GM04503 (cell line): ENCODE data around the gene TP73.
A peak's percentile ranks its signal among the peaks of the same experiment; 100 is the strongest.
"Not testable (repeated sequence)": the region's sequence is repeated elsewhere in the genome, so short reads cannot be mapped to it uniquely, and the experiment has no call there.

Experiments used
- DNase-seq: peaks from one replicate; pipeline ENCODE4 v3.0.0-alpha.2; 2012; ENCODE audit warnings: low read depth

TP73 gene

DNA sequence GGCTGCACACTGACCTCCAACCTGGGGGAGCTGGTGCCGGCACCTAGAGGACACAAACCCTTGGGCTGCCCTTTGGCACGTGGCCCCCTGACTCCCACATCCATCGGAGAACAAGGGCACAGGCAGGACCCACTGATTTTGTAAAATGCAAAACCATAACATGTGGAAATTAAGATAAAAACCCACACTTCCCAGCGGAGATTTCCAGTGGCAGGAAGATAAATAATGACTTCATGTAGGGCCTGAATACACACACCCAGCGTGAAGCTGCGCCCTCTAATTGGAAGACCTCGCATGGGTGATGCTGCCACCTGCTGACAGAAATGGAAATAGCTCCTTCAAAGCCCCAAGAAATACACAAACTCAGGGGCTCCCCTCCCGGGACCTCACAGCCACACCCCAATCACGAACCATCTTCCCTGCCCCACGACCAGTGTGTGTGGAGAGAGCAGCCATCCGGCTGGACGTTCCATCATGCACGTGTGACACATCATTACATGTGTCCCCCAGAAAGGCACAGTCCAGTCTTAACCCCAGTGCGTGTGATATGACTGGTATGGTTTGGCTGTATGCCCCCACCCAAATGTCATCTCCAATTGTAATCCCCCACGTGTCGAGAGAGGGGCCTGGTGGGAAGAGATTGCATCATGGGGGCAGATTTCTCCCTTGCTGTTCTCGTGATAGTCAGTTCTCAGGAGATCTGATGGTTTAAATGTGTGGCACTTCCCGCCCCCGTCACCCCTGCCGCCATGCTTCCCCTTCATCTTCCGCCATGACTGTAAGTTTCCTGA is 33.2 kb upstream of the TP73 start:
- no peak for DNase-seq

DNA sequence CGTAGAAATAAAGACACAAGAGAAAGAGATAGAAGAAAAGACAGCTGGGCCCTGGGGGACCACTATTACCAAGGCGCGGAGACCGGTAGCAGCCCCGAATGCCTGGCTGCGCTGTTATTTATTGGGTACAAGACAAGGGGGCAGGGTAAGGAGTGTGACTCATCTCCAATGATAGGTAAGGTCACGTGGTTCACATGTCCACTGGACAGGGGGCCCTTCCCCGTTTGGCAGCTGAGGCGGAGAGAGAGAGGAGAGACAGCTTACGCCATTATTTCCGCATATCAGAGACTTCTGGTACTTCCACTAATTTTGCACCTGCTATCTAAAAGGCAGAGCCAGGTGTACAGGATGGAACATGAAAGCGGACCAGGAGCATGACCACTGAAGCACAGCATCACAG is 31.6 kb upstream of the TP73 start:
- no peak for DNase-seq

DNA sequence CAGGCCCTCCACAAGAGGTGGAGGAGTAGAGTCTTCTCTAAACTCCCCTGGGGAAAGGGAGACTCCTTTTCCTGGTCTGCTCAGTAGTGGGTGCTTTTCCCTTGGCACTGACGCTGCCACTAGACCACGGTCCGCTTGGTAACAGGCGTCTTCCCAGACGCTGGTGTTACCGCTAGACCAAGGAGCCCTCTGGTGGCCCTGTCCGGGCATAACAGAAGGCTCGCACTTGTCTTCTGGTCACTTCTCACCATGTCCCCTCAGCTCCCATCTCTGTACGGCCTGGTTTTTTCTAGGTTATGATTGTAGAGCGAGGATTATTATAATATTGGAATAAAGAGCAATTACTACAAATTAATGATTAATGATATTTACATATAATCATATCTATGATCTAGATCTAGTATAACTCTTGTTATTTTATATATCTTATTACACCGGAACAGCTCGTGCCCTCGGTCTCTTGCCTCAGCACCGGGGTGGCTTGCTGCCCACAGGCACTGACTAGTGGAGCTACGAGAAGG is 31.1 kb upstream of the TP73 start:
- DNase-seq: not testable (repeated sequence)

DNA sequence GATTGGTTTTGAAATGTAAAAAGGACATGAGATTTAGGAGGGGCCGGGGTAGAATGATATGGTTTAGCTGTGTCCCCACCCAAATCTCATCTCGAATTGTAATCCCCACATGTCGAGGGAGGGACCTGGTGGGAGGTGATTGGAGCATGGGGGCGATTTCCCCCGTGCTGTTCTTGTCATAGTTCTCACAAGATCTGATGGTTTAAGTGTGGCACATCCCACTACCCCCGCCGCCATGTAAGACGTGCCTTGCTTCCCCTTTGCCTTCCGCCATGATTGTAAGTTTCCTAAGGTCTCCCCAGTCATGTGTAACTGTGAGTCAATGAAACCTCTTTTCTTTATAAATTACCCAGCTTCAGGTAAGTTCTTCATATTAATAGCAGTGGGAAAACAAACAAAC is 30.2 kb upstream of the TP73 start:
- DNase-seq: not testable (repeated sequence)

- no peak for DNase-seq
Observed at GRCh38 chr1:3623441-3624199, 28.7 kb upstream of the TP73 start.

- peak; percentile 55 for DNase-seq
Observed at GRCh38 chr1:3624200-3625136, 27.8 kb upstream of the TP73 start, which contains the start of gene TPRG1L. TPRG1L (plus strand) TSS chr1:3625015; CDS start chr1:3625073, 58 bp downstream.

GRCh38 chr1:3625151-3625907 is 27.0 kb upstream of the TP73 start:
- DNase-seq: no peak

GRCh38 chr1:3626025-3626424 is 26.3 kb upstream of the TP73 start:
- no peak for DNase-seq

DNA sequence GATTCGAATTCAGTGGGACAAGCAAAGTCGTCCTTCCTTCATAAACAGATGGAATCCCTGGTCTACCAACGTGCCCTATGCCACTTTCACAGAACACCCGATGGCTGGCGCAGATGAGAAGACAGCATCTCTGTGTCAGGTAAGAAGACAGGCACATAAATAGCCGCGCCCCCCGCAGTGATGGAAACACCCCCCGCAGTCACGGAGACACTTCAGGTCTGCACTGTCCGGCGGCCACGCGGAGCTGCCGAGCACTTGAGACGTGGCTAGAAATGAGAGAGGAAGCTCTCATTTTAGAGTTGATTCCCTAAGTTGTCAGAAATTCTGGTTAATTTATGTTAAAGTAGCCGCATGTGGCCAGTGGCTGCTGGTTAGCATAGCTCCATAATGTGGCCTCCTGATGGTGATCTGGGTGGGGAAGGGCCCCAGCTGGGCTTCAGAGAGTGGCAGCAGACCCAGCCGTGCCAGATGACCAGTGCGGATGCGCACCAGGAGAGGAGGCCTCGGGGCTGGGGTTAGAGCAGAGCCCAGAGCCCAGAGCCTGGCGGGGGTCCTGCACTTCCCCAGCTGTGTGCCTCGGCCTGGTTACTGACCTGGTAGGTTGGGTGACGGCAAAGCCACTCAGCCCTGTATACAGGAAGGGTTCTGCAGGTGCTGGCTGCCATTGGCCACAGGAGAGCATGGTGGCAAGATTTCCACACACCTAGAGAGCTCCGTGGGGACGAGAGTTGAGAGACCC is 24.6 kb upstream of the TP73 start:
- DNase-seq: no peak

DNA sequence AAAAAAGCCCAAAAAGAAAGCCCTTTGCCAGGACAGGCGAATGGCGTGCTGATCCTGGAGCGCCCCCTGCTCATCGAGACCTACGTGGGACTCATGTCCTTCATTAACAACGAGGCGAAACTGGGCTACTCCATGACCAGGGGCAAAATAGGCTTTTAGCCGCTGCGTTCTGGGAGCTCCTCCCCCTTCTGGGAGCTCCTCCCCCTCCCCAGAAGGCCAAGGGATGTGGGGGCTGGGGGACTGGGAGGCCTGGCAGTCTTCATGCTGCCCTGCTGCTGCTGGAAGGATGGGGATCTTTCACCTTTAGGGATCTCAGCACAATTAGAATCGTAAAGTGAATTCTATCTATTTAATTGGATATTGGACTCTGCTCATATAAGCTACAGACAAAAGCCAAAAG is 23.9 kb upstream of the TP73 start:
- DNase-seq: no peak

DNA sequence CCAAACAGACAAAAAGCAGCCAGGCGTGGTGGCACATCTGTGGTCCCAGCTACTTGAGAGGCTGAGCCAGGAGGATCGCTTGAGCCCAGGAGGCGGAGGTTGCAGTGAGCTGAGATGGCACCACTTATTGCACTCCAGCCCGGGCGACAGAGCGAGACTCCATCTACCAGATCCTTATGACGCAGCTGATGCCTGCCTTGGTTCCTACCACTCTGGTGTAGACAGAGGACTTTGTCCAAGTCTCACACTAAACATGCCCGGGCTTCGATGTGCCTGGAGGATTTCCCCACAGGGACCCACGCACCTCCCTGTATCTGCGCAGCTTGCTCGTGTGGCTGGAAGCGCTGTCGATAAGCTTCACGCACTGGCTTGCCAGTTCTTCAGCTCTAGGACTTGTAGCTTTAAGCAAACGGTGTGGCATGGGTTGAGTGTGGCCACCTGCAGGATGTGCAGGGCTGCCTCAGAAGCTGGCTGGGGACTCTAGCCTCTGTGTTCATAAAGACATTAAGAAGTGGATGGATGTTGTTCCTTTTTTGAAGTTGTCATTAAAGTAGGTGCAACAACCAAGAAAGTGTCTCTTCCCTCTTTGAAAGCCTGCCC is 22.7 kb upstream of the TP73 start:
- DNase-seq: no peak

- DNase-seq: no peak
Observed at GRCh38 chr1:3630161-3630611, 22.1 kb upstream of the TP73 start.

DNA sequence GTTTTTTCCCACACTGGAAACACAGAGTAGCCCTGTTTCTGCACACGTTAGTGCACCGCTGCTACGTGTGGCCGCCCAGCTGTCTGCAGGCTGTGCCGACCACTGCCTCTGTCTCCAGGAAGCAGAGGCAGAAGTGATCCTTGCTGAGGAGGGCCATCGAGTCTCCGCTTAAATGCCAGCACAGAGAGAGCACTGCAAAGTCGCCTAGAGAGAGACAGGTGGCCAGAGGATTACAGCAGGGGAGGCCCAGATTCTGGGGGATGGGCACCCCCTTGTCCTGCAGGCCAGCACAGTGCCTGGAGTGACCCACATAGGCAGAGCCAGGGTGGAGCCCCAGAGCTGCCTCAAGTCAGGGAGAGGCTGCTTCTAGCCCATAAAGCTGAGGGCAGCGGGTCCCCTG is 21.4 kb upstream of the TP73 start:
- DNase-seq: no peak

DNA sequence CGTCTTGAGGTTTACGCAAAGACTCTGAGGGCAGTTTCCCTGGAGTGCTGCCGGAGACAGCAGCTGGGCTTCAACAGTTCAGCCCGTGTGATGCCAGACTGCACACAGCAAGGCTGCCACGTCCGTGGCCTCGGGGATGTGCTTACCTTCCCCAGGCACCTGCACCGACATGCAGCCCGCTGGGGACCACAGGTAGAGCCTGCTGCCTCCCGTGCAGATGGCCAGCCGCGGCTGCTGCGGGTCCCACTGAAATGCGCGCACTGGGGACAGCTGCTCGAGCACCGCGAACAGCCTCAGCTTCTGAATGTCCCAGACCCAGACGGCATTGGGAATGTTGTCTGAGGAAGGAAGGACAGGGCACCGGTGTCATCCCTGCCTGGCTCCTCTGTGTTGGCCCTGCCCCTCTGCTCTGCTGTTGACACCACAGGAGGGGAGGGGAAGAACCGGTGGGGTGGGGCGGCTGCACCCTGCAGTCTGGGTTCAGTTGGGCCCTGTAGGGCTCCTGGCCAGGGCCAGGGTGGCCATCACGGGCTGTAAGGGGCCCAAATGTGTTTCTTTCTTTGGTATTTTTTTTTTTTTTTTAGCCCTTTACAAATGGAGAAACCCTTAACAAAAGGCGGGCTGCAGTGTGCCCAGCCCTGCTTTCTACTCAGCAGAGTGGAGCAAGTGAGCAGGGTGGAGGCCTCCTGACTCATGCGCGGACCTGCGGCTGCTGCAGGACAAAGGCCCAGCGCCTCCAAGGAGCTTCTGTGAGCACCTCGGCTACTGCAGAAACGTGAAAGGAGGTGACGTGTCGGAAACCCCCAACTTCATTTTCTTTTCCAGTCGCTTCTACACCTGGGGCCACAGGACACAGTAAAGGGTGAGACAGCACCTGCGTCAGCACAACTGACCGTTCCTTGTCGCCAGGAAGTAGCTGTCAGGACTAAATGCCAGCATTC is 20.7 kb upstream of the TP73 start:
- no peak for DNase-seq

GRCh38 chr1:3632298-3632697 is 20.0 kb upstream of the TP73 start:
- no peak for DNase-seq

DNA sequence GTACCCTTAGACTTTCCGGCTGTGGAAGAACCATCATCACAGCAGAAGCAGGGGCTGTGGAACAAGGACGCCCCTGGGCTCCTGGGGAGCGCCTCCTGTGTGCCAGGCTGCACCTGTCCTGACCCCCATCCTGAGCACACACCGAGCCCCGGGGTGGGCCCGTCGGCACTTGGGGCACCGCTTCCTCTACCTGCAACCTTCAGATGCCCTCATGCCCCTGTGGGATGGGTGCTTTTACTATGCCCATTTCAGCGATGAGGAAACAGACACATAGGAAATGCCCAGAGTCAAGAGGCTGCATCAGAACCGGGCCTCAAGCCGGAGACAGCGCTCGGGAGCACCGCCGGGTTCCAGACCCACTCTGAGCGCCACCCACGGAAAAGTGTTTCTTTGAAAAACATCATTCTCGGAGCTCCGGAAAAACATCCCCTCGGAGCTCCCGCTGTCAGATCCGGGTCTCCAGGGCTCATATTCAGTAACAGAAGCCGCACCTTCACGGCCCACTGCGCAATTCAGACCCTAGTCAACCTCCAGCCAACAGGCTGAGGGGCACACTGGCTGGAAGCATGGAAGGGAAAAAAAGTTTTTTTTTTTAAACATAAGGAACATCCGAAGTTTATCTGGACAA is 19.5 kb upstream of the TP73 start:
- no peak for DNase-seq

DNA sequence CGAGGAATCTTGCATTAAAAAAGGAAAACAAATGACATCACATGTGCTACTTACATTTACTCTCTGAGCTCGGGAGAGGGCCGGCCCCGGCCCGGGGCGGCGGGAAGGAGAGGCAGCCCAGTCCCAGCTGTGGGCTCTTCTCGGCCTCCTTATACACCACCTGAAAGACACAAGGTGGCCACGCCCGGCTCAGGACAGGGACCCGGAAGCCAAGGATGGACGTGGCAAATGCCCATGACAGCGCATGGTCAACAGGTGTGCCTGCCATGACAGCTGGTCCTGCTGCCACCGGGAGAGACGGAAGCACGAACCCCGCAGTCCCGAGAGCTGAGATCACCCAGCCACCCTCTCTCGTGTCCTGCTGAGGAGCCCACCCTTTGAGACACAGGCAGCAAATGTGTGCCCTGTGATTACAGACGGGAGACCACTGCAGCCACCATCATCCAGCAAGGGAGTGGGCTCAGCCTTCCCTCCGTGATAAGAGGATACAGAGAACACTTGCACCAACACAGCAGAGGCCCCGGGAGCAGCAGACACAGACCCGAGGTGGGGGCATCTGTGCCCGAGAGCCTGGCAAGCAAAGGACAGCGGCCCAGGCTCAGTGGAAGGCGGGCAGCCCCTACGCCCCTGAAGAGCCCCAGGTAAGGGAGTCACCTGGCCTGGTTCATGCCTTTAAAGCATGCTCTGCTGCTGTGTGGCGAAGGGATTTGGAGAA is 18.8 kb upstream of the TP73 start:
- no peak for DNase-seq
